Uterus (tissue), 2 donors: ENCODE measurements around the gene KCNK13.

Source experiments
- CTCF ChIP-seq, 4 experiments: fragments of 200-600 bp in 2 of 4; fragments of 450-650 bp in 2 of 4; sonication (generic) in 2 of 4; IDR thresholded peaks; one replicate each; pipeline ENCODE4 v1.5.1; 2016 to 2019; ENCODE audit warnings: antibody characterized with exemption in 4 of 4, mild to moderate bottlenecking in 2 of 4, moderate library complexity in 1 of 4
- POLR2A ChIP-seq, 2 donors: fragments of 450-650 bp; IDR thresholded peaks; one replicate each; pipeline ENCODE4 v1.6.1; 2016; ENCODE audit warnings: antibody characterized with exemption in 2 of 2, mild to moderate bottlenecking in 1 of 2, moderate library complexity in 1 of 2

GRCh38 chr14:90103808-90104207 is 42.0 kb downstream of the KCNK13 start:
- TF ChIP-seq CTCF (IDR thresholded peaks at IDR 0.05) (no peak), POLR2A (IDR thresholded peaks at IDR 0.05) (no peak)
